H9 (cell line): ENCODE results near the gene KIFC3. TPM values are rescaled to one million over a fixed set of nuclear protein-coding genes. Genes with fewer than 3 reads are reported as not detected.

Experiments used
- DNase-seq: peaks from one replicate; pipeline ENCODE4 v3.0.0-alpha.2; 2017
- H2AFZ ChIP-seq: one replicate; pipeline ENCODE4 v1.6.1; 2013; ENCODE audit warnings: mild to moderate bottlenecking, low read length, control low read depth, moderate library complexity
- H2AK5ac ChIP-seq: 2 replicates; pipeline ENCODE4 v1.6.1; 2013; ENCODE audit warnings: low read length, control low read depth, mixed read lengths; ENCODE audit not compliant: insufficient read length
- H2BK120ac ChIP-seq: one replicate; pipeline ENCODE4 v1.6.1; 2013; ENCODE audit warnings: low read depth, mild to moderate bottlenecking, low read length, control low read depth, inconsistent platforms; ENCODE audit not compliant: poor library complexity, severe bottlenecking
- H2BK12ac ChIP-seq: 2 replicates; pipeline ENCODE4 v1.6.1; 2013; ENCODE audit warnings: low read length, control low read depth, mixed read lengths, low read depth; ENCODE audit not compliant: insufficient read length
- H2BK15ac ChIP-seq: 2 replicates; pipeline ENCODE4 v1.6.1; 2013; ENCODE audit warnings: low read depth, low read length, control low read depth
- H2BK20ac ChIP-seq: one replicate; pipeline ENCODE4 v1.6.1; 2013; ENCODE audit warnings: low read depth, mild to moderate bottlenecking, low read length, control low read depth, inconsistent platforms; ENCODE audit not compliant: poor library complexity, severe bottlenecking
- H2BK5ac ChIP-seq: 2 replicates; pipeline ENCODE4 v1.6.1; 2013; ENCODE audit warnings: low read length, control low read depth, mixed read lengths; ENCODE audit not compliant: insufficient read length
- H3K14ac ChIP-seq: 2 replicates; pipeline ENCODE4 v1.6.1; 2013; ENCODE audit warnings: low read length, control low read depth; ENCODE audit not compliant: insufficient read depth
- H3K18ac ChIP-seq: 2 replicates; pipeline ENCODE4 v1.6.1; 2013; ENCODE audit warnings: low read depth, mild to moderate bottlenecking, mixed read lengths, low read length, control low read depth; ENCODE audit not compliant: insufficient read length
- H3K23ac ChIP-seq: 2 replicates; pipeline ENCODE4 v1.6.1; 2013; ENCODE audit warnings: low read length, control low read depth, mixed read lengths, low read depth; ENCODE audit not compliant: insufficient read length
- H3K23me2 ChIP-seq: 2 replicates; pipeline ENCODE4 v1.6.1; 2013; ENCODE audit warnings: low read depth, mild to moderate bottlenecking, mixed read lengths, low read length, control low read depth; ENCODE audit not compliant: insufficient read length, poor library complexity, severe bottlenecking
- H3K27ac ChIP-seq: 2 replicates; pipeline ENCODE4 v1.5.1; 2013; ENCODE audit warnings: low read length, control low read depth, mixed read lengths, low read depth; ENCODE audit not compliant: insufficient read length
- H3K27me3 ChIP-seq: 2 replicates; pipeline ENCODE4 v1.6.1; 2013; ENCODE audit warnings: low read length, control low read depth, inconsistent platforms; ENCODE audit not compliant: insufficient read depth
- H3K4ac ChIP-seq: 2 replicates; pipeline ENCODE4 v1.6.1; 2013; ENCODE audit warnings: low read depth, mild to moderate bottlenecking, control low read depth, inconsistent platforms, low read length, moderate library complexity
- H3K4me1 ChIP-seq: 2 replicates; pipeline ENCODE4 v1.6.1; 2013; ENCODE audit warnings: low read length, control low read depth, inconsistent platforms; ENCODE audit not compliant: insufficient read depth
- H3K4me2 ChIP-seq: 2 replicates; pipeline ENCODE4 v1.6.1; 2013; ENCODE audit warnings: low read length, control low read depth, mixed read lengths; ENCODE audit not compliant: insufficient read length, insufficient read depth
- H3K56ac ChIP-seq: 2 replicates; pipeline ENCODE4 v1.6.1; 2013; ENCODE audit warnings: low read depth, mild to moderate bottlenecking, mixed read lengths, low read length, control low read depth; ENCODE audit not compliant: insufficient read length
- H3K79me1 ChIP-seq: 2 replicates; pipeline ENCODE4 v1.6.1; 2013; ENCODE audit warnings: low read depth, mild to moderate bottlenecking, moderate library complexity, low read length, control low read depth, inconsistent platforms; ENCODE audit not compliant: insufficient read depth, poor library complexity, severe bottlenecking
- H3K79me2 ChIP-seq: 2 replicates; pipeline ENCODE4 v1.6.1; 2013; ENCODE audit warnings: low read length, control low read depth, inconsistent platforms; ENCODE audit not compliant: insufficient read depth
- H3K9ac ChIP-seq: 2 replicates; pipeline ENCODE4 v1.6.1; 2013; ENCODE audit warnings: low read length, control low read depth, mixed read lengths; ENCODE audit not compliant: insufficient read length; ENCODE audit errors: extremely low read depth
- H3K9me3 ChIP-seq: one replicate; pipeline ENCODE4 v1.6.1; 2013; ENCODE audit warnings: low read depth, low read length, inconsistent platforms; ENCODE audit not compliant: control insufficient read depth
- H3T11ph ChIP-seq: one replicate; pipeline ENCODE4 v1.6.1; 2013; ENCODE audit warnings: mild to moderate bottlenecking, low read length, control low read depth, inconsistent platforms
- H4K20me1 ChIP-seq: one replicate; pipeline ENCODE4 v1.6.1; 2013; ENCODE audit not compliant: control insufficient read depth, insufficient read length, insufficient read depth
- H4K5ac ChIP-seq: 2 replicates; pipeline ENCODE4 v1.6.1; 2013; ENCODE audit warnings: low read depth, mild to moderate bottlenecking, mixed read lengths, low read length, control low read depth; ENCODE audit not compliant: insufficient read length
- H4K8ac ChIP-seq: replicated peaks from 2 replicates; pipeline ENCODE4 v1.6.1; 2013; ENCODE audit warnings: low read length, control low read depth, mixed read lengths, low read depth; ENCODE audit not compliant: insufficient read length
- H4K91ac ChIP-seq: 2 replicates; pipeline ENCODE4 v1.6.1; 2013; ENCODE audit warnings: low read depth, mild to moderate bottlenecking, moderate library complexity, mixed read lengths, low read length, control low read depth; ENCODE audit not compliant: insufficient read length
- H3K27ac Mint-ChIP-seq, 3 experiments: 2 replicates in 2 of 3; 3 replicates in 1 of 3; pipeline ENCODE4 v1.8.0; 2020 to 2021; ENCODE audit warnings: mixed read lengths in 3 of 3, mild to moderate bottlenecking in 1 of 3, moderate library complexity in 1 of 3
- H3K27me3 Mint-ChIP-seq: 2 replicates; pipeline ENCODE4 v1.8.0; 2021; ENCODE audit warnings: low read depth, mild to moderate bottlenecking, moderate library complexity, mixed read lengths
- H3K36me3 Mint-ChIP-seq, 3 experiments: 2 replicates in 2 of 3; 3 replicates in 1 of 3; pipeline ENCODE4 v1.8.0; 2020 to 2021; ENCODE audit warnings: low read depth in 3 of 3, mixed read lengths in 3 of 3; ENCODE audit not compliant: insufficient read depth in 1 of 3
- H3K4me1 Mint-ChIP-seq, 2 experiments: 2 replicates each; pipeline ENCODE4 v1.8.0; 2020; ENCODE audit warnings: mixed read lengths in 2 of 2
- H3K4me3 Mint-ChIP-seq, 2 experiments: 2 replicates in 1 of 2; 3 replicates in 1 of 2; pipeline ENCODE4 v1.8.0; 2020 to 2021; ENCODE audit warnings: mild to moderate bottlenecking in 2 of 2, mixed read lengths in 2 of 2, moderate library complexity in 1 of 2
- H3K9me3 Mint-ChIP-seq, 2 experiments: 2 replicates in 1 of 2; 3 replicates in 1 of 2; pipeline ENCODE4 v1.8.0; 2020; ENCODE audit warnings: mild to moderate bottlenecking in 2 of 2, mixed read lengths in 2 of 2, moderate library complexity in 1 of 2
- WGBS: extraction: QIAGEN DNeasy Blood & Tissue Kit; methylation state at CpG from one replicate; pipeline ENCODE4 v1.1.7; 2013; ENCODE audit warnings: missing lambda C conversion rate, low lambda C conversion rate, mixed read lengths; ENCODE audit not compliant: insufficient read length; ENCODE audit errors: extremely low coverage; 5-methylcytosine and 5-hydroxymethylcytosine counted together
- total RNA-seq: library from RNA; stranded (reverse); gene quantifications from 2 replicates; pipeline ENCODE4 v1.2.1, GENCODE V29; 2021
- TF ChIP-seq, protein P1 (sequence below): fragments of 200-600 bp; sonication (generic); conservative IDR thresholded peaks from 3 replicates; pipeline ENCODE4 v1.8.0; 2021; ENCODE audit warnings: antibody characterized with exemption, mild to moderate bottlenecking

Gene KIFC3
- total RNA-seq, 1 experiment from 2014 or later: 5.0 TPM

- no CpG with 5 or more reads among the region's 15 CpGs for WGBS
- no peak overlapping the region for H4K91ac ChIP-seq
- no peak overlapping the region for H3K4me3 Mint-ChIP-seq
- H2BK20ac ChIP-seq: no peak overlapping the region
- H3K27me3 ChIP-seq: no peaks in the 10 kb centered on the region
- H3K9ac ChIP-seq: no peak overlapping the region
- TF ChIP-seq, protein P1, sequence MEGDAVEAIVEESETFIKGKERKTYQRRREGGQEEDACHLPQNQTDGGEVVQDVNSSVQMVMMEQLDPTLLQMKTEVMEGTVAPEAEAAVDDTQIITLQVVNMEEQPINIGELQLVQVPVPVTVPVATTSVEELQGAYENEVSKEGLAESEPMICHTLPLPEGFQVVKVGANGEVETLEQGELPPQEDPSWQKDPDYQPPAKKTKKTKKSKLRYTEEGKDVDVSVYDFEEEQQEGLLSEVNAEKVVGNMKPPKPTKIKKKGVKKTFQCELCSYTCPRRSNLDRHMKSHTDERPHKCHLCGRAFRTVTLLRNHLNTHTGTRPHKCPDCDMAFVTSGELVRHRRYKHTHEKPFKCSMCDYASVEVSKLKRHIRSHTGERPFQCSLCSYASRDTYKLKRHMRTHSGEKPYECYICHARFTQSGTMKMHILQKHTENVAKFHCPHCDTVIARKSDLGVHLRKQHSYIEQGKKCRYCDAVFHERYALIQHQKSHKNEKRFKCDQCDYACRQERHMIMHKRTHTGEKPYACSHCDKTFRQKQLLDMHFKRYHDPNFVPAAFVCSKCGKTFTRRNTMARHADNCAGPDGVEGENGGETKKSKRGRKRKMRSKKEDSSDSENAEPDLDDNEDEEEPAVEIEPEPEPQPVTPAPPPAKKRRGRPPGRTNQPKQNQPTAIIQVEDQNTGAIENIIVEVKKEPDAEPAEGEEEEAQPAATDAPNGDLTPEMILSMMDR: no peak
- no peaks in the 10 kb centered on the region for H4K20me1 ChIP-seq
- peaks cover 32 to 43% of the 10 kb centered on the region in 2 experiments for H3K4me1 Mint-ChIP-seq
- H2BK120ac ChIP-seq: no peak overlapping the region
- H3K79me1 ChIP-seq: no peaks in the 10 kb centered on the region
- peak overlapping the region; percentile 59 for H3K18ac ChIP-seq
- no peaks in the 10 kb centered on the region for H3K9me3 ChIP-seq
- no peaks in the 10 kb centered on the region for H3K23me2 ChIP-seq
- H3K4me1 ChIP-seq: peaks cover 4% of the 10 kb centered on the region; the same call in 1 of the 2 replicates
- H3K23ac ChIP-seq: no peak overlapping the region
- peak overlapping the region; percentile 62; the same call in 1 of the 2 replicates for H3K14ac ChIP-seq
- peak overlapping the region; percentile 35 for H2BK12ac ChIP-seq
- no peak overlapping the region for H4K5ac ChIP-seq
- no peaks in the 10 kb centered on the region for H3K79me2 ChIP-seq
- no peak overlapping the region for H4K8ac ChIP-seq
- no peak overlapping the region for H2AFZ ChIP-seq
- no peaks in the 10 kb centered on the region; a peak in 1 of 5 replicates for H3K9me3 Mint-ChIP-seq
- DNase-seq: no peak
- no peak overlapping the region for H2AK5ac ChIP-seq
- no peak overlapping the region for H3T11ph ChIP-seq
- no peak overlapping the region for H3K56ac ChIP-seq
- H3K4ac ChIP-seq: no peak overlapping the region
- H3K27ac Mint-ChIP-seq: peak overlapping the region in 2 of 3 experiments; percentile 44 to 93; a peak in 2 of 7 replicates
- H3K27ac ChIP-seq: no peak overlapping the region
- no peak overlapping the region for H2BK5ac ChIP-seq
- no peaks in the 10 kb centered on the region for H3K36me3 Mint-ChIP-seq
- H3K27me3 Mint-ChIP-seq: peaks cover 10% of the 10 kb centered on the region
- H2BK15ac ChIP-seq: no peak overlapping the region
- H3K4me2 ChIP-seq: no peak overlapping the region
Observed at GRCh38 chr16:57809276-57810196, 7.2 kb upstream of the KIFC3 start.
